HFF-Myc (cell line): ENCODE measurements around the gene ME3.
"Not testable (repeated sequence)": the region's sequence is repeated elsewhere in the genome, so short reads cannot be mapped to it uniquely, and the experiment has no call there.

Experiments used
- DNase-seq: peaks from one replicate; pipeline ENCODE4 v3.0.0-alpha.2; 2011; ENCODE audit warnings: low read depth; ENCODE audit errors: extremely low read depth
- H3K4me3 ChIP-seq: replicated peaks from 2 replicates; pipeline ENCODE4 v1.5.1; 2011; ENCODE audit warnings: low read depth, mild to moderate bottlenecking, control low read depth, low read length
- CTCF ChIP-seq: IDR thresholded peaks from 2 replicates; pipeline ENCODE4 v1.5.1; 2012; ENCODE audit warnings: mild to moderate bottlenecking, low read depth, low read length, control low read depth; ENCODE audit errors: missing control alignments

Gene ME3

GRCh38 chr11:86571273-86571948, 101.0 kb downstream of the ME3 start:
- peak; percentile 59 for TF ChIP-seq CTCF
- H3K4me3 ChIP-seq: no peak overlapping the region
- no peak for DNase-seq

GRCh38 chr11:86570451-86570850, 102.0 kb downstream of the ME3 start:
- no peak overlapping the region for H3K4me3 ChIP-seq
- TF ChIP-seq CTCF: no peak
- DNase-seq: no peak

DNA sequence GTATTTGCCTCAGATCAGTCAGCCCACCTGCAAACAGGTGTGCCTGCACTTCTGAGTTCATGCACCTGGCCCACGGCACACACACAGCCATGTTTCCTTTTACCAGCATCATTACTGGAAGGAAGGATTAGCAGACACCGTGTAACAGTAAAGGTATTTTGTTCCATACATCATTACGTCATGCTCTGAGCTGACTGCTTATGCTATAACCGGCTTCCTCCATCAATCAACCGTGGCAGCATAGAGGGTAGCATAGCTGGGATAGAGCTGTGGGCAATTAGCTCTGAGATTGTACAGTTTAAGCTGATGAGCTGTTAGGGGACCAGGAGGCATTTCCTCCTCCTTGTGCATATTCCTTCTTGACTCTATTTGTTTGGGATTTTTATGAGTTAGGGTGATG, 102.4 kb downstream of the ME3 start:
- H3K4me3 ChIP-seq: no peak overlapping the region
- no peak for TF ChIP-seq CTCF
- DNase-seq: no peak

GRCh38 chr11:86569109-86569508, 103.3 kb downstream of the ME3 start:
- no peak for TF ChIP-seq CTCF
- no peak overlapping the region for H3K4me3 ChIP-seq
- no peak for DNase-seq

GRCh38 chr11:86565801-86566312, 106.6 kb downstream of the ME3 start:
- no peak overlapping the region for H3K4me3 ChIP-seq
- no peak for DNase-seq
- TF ChIP-seq CTCF: no peak

GRCh38 chr11:86565388-86565787, 107.0 kb downstream of the ME3 start:
- TF ChIP-seq CTCF: no peak
- DNase-seq: no peak
- H3K4me3 ChIP-seq: no peak overlapping the region

DNA sequence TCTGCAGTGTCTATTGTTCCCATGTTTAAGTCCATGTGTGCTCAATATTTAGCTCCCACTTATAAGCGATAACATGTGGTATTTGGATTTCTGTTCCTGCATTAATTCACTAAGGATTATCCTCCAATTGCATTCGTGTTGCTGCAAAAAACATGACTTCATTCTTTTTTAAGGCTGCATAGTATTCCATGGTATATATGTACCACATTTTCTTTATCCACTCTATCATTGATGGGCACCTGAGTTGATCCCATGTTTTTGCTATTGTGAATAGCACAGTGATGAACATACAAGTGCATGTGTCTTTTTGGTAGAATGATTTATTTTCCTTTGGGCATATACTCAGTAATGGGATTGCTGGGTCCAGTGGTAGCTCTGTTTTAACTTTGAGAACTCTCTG, 109.6 kb downstream of the ME3 start:
- DNase-seq, H3K4me3 ChIP-seq: not testable (repeated sequence)
